ENCODE results near the gene LIN28A. TPM values are rescaled to one million over a fixed set of nuclear protein-coding genes. Genes with fewer than 3 reads are reported as not detected.

Gene LIN28A
- total and polyA plus RNA-seq, 2 experiments from 2014 or later, result 604 to 1,571 TPM

GRCh38 chr1:26434161-26434752 lies 23.6 kb downstream of the LIN28A start:
- no peak overlapping the region for H3K4me3 Mint-ChIP-seq
- peaks cover 22% of the 10 kb centered on the region for H3K4me1 Mint-ChIP-seq
- DNase-seq (ENCODE audit: low spot score) (no peak), ATAC-seq (no peak)
- H3K79me2 ChIP-seq (replicated peaks; ENCODE audit: insufficient read depth), result peaks cover 21% of the 10 kb centered on the region
- no peak overlapping the region for H3K4me3 ChIP-seq
- no peaks in the 10 kb centered on the region; the same call in 1 of the 2 replicates for H3K36me3 ChIP-seq (ENCODE audit: insufficient read depth)
- 0 out of 2 replicates have a peak, but pooled peaks cover 2% of the 10 kb centered on the region for H4K20me1 ChIP-seq (replicated peaks; ENCODE audit: insufficient read depth)
- H3K9me3 Mint-ChIP-seq, result no peaks in the 10 kb centered on the region
- no peaks in the 10 kb centered on the region for H3K27me3 ChIP-seq (ENCODE audit: insufficient read depth)
- peaks cover 17% of the 10 kb centered on the region for H3K27me3 Mint-ChIP-seq (ENCODE audit: insufficient read depth, low read depth, poor library complexity)
- peaks cover 20% of the 10 kb centered on the region for H3F3A ChIP-seq (replicated peaks; ENCODE audit: low read depth)
- no peak overlapping the region for H2AFZ ChIP-seq
- no peak overlapping the region for H3K27ac Mint-ChIP-seq
- TF ChIP-seq ETS1 (IDR thresholded peaks at IDR 0.05) (no peak), ZNF331 (CRISPR knock-in tag; IDR thresholded peaks at IDR 0.05; ENCODE audit: low read depth) (no peak), CREB1 (CRISPR knock-in tag; IDR thresholded peaks at IDR 0.05; ENCODE audit: low read depth) (no peak), ZNF114 (CRISPR knock-in tag; IDR thresholded peaks at IDR 0.05) (no peak), POLR2AphosphoS5 (IDR thresholded peaks at IDR 0.05; ENCODE audit: low read depth) (no peak), JUNB (IDR thresholded peaks at IDR 0.05; ENCODE audit: unreplicated experiment) (no peak)
- H3K4me1 ChIP-seq (ENCODE audit: insufficient read depth), result peaks cover 21% of the 10 kb centered on the region
- H3K9me2 ChIP-seq (ENCODE audit: insufficient read depth), result no peaks in the 10 kb centered on the region
- H3K36me3 Mint-ChIP-seq (ENCODE audit: low read depth), result peaks cover 36% of the 10 kb centered on the region
- no peak overlapping the region for H3K4me2 ChIP-seq
- H3K27ac ChIP-seq (ENCODE audit: low read depth), result no peak overlapping the region; the same call in 1 of the 2 replicates

DNA sequence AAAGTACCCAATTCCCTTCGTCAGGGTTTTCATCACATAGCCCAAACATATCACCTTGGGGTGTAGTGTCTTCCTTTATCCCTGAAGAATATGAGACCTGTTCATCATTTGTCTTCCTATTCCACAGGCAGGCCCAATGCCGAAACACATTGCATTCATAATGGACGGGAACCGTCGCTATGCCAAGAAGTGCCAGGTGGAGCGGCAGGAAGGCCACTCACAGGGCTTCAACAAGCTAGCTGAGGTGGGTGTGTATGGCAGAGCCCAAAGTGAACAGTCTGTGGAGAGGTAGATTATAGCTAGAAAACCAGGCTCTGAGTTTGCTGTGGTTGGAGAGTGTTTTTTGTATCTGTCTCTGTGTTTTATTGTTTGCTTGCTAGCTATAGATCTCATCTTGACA lies 27.4 kb downstream of the LIN28A start:
- Histone ChIP-seq H3K36me3 (ENCODE audit: insufficient read depth) (peaks cover 25% of the 10 kb centered on the region), H3K27me3 (ENCODE audit: insufficient read depth) (no peaks in the 10 kb centered on the region), H3K9me2 (ENCODE audit: insufficient read depth) (no peaks in the 10 kb centered on the region), H3K4me2 (no peak overlapping the region), H3K79me2 (replicated peaks; ENCODE audit: insufficient read depth) (peaks cover 14% of the 10 kb centered on the region), H3K4me3 (no peak overlapping the region), H3F3A (replicated peaks; ENCODE audit: low read depth) (peaks cover 3% of the 10 kb centered on the region; the same call in 1 of the 2 replicates), H3K4me1 (ENCODE audit: insufficient read depth) (peaks cover 2% of the 10 kb centered on the region; the same call in 1 of the 2 replicates), H2AFZ (no peak overlapping the region), H4K20me1 (replicated peaks; ENCODE audit: insufficient read depth) (0 out of 2 replicates have a peak, but pooled peaks cover 2% of the 10 kb centered on the region), H3K27ac (ENCODE audit: low read depth) (no peak overlapping the region)
- Mint-ChIP-seq H3K4me3 (no peak overlapping the region), H3K36me3 (ENCODE audit: low read depth) (peaks cover 56% of the 10 kb centered on the region), H3K9me3 (no peaks in the 10 kb centered on the region), H3K27me3 (ENCODE audit: insufficient read depth, low read depth, poor library complexity) (no peaks in the 10 kb centered on the region), H3K4me1 (peaks cover 2% of the 10 kb centered on the region; the same call in 1 of the 3 replicates), H3K27ac (no peak overlapping the region)
- ATAC-seq (no peak), DNase-seq (ENCODE audit: low spot score) (no peak)
- TF ChIP-seq, protein P1, sequence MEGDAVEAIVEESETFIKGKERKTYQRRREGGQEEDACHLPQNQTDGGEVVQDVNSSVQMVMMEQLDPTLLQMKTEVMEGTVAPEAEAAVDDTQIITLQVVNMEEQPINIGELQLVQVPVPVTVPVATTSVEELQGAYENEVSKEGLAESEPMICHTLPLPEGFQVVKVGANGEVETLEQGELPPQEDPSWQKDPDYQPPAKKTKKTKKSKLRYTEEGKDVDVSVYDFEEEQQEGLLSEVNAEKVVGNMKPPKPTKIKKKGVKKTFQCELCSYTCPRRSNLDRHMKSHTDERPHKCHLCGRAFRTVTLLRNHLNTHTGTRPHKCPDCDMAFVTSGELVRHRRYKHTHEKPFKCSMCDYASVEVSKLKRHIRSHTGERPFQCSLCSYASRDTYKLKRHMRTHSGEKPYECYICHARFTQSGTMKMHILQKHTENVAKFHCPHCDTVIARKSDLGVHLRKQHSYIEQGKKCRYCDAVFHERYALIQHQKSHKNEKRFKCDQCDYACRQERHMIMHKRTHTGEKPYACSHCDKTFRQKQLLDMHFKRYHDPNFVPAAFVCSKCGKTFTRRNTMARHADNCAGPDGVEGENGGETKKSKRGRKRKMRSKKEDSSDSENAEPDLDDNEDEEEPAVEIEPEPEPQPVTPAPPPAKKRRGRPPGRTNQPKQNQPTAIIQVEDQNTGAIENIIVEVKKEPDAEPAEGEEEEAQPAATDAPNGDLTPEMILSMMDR (conservative IDR thresholded peaks at IDR 0.05; ENCODE audit: low read depth in 2 of 2), result no peak
- TF ChIP-seq ZNF331 (CRISPR knock-in tag; IDR thresholded peaks at IDR 0.05; ENCODE audit: low read depth), result no peak
- TF ChIP-seq JUNB (IDR thresholded peaks at IDR 0.05; ENCODE audit: unreplicated experiment), result no peak
- no peak for TF ChIP-seq POLR2AphosphoS5 (IDR thresholded peaks at IDR 0.05; ENCODE audit: low read depth)
- TF ChIP-seq CREB1 (CRISPR knock-in tag; IDR thresholded peaks at IDR 0.05; ENCODE audit: low read depth), result no peak
- TF ChIP-seq ZNF462 (CRISPR knock-in tag; IDR thresholded peaks at IDR 0.05), result no peak

All from GM23338 (cell line).